22Rv1 (cell line): ENCODE results near the gene PLAAT3.
"Not testable (repeated sequence)": the region's sequence is repeated elsewhere in the genome, so short reads cannot be mapped to it uniquely, and the experiment has no call there.

Experiments
- H3K27ac ChIP-seq: fragments of 450-650 bp; 2 replicates; pipeline ENCODE4 v1.5.1; 2017
- ZFX ChIP-seq: fragments of 450-650 bp; IDR thresholded peaks from 2 replicates; pipeline ENCODE4 v1.6.1; 2017; ENCODE audit warnings: antibody characterized with exemption, borderline replicate concordance
- TF ChIP-seq, protein P1 (sequence below): fragments of 450-650 bp; IDR thresholded peaks from 2 replicates; pipeline ENCODE4 v1.5.1; 2017; ENCODE audit warnings: mild to moderate bottlenecking

Gene PLAAT3

DNA sequence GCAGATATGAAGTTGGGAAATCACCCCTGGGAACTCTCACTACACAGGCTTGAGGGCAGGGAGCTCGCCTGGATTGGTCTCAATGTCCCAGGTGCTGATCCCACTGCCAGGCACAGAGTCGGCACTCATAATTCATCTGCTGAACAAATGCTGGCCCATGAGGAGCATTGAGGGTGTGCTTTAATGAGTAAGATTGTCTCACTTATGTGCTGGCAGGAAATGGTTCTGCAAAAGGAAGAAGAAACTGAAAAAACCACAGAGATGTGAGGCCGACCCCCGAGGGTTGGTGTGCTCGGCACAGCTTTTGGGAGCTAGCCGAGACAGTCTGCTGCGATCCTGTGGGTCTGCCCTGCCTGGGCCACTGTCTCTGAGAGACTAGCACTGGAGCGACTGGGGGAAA lies 60.5 kb downstream of the PLAAT3 start:
- H3K27ac ChIP-seq, result no peak overlapping the region
- TF ChIP-seq ZFX, result no peak
- TF ChIP-seq, protein P1, sequence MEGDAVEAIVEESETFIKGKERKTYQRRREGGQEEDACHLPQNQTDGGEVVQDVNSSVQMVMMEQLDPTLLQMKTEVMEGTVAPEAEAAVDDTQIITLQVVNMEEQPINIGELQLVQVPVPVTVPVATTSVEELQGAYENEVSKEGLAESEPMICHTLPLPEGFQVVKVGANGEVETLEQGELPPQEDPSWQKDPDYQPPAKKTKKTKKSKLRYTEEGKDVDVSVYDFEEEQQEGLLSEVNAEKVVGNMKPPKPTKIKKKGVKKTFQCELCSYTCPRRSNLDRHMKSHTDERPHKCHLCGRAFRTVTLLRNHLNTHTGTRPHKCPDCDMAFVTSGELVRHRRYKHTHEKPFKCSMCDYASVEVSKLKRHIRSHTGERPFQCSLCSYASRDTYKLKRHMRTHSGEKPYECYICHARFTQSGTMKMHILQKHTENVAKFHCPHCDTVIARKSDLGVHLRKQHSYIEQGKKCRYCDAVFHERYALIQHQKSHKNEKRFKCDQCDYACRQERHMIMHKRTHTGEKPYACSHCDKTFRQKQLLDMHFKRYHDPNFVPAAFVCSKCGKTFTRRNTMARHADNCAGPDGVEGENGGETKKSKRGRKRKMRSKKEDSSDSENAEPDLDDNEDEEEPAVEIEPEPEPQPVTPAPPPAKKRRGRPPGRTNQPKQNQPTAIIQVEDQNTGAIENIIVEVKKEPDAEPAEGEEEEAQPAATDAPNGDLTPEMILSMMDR, result no peak

DNA sequence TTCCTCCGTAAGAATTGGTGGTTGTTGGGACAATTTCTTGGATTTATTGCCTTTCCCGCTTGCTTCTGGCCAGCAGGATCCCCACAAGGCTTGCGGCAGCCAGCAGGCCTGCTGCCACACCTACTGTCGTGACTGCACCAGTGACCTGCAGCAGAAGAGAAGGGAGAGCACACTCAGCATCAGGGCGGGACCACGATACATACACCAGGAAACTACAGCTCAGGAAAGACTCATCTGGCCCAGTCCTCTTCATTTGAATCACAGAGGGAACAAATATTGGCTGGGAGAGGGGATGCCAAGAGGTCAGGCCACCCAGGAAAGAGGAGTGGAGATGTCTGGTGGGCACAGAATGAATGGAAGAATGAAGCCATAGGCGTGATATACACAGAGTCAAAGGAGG lies 61.3 kb downstream of the PLAAT3 start:
- TF ChIP-seq, protein P1, result no peak
- TF ChIP-seq ZFX, result no peak
- no peak overlapping the region for H3K27ac ChIP-seq

DNA sequence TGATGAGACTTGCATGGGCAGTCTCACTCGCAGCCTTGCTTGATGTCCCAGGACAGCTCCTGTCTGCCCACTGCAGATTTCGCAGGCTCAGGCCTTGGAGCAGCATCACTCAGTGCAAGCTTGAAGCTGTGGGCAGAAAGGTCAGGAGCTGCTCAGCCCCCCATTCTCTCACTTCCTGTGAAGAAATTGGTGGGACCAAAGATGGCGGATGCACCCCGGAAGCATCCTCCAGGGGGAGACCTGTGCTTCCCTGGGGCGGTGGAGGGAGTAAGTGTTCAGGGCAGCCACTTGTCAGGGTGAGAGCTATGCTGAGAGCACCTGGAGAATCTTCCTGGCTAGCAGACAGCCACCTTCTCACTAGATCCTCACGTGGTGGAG lies 62.4 kb downstream of the PLAAT3 start:
- no peak for TF ChIP-seq ZFX
- TF ChIP-seq, protein P1, result no peak

DNA sequence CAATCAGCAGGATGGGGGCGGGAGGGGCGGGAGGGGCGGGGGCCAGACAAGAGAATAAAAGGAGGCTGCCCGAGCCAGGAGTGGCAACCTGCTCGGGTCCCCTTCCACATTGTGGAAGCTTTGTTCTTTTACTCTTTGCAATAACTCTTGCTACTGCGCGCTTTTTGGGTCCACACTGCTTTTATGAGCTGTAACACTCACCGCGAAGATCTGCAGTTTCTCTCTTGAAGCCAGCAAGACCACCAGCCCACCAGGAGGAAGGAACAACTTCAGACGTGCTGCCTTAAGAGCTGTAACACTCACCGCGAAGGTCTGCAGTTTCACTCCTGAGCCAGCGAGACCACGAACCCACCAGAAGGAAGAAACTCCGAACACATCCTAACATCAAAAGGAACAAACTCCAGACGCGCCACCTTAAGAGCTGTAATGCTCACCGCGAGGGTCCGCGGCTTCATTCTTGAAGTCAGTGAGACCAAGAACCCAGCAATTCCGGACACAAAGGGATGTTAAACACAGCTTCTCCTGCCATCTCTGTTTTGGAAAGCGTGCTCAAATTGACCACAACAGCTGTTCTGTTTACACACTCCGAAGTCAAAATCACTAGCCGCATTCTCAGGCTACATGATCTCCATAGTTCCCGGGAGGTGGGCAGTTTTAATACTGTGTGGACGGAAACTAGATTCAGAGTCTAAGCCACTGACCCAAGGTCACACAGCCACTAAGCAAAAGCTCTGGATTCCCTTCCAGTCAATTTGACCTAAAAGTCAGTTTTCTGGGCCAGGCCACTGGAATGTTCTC lies 62.9 kb downstream of the PLAAT3 start:
- H3K27ac ChIP-seq, result no peak overlapping the region
- TF ChIP-seq ZFX, result no peak
- TF ChIP-seq, protein P1, result no peak

More for the DNA sequence above, 62.4 kb downstream of the PLAAT3 start:
- H3K27ac ChIP-seq, result no peak overlapping the region

DNA sequence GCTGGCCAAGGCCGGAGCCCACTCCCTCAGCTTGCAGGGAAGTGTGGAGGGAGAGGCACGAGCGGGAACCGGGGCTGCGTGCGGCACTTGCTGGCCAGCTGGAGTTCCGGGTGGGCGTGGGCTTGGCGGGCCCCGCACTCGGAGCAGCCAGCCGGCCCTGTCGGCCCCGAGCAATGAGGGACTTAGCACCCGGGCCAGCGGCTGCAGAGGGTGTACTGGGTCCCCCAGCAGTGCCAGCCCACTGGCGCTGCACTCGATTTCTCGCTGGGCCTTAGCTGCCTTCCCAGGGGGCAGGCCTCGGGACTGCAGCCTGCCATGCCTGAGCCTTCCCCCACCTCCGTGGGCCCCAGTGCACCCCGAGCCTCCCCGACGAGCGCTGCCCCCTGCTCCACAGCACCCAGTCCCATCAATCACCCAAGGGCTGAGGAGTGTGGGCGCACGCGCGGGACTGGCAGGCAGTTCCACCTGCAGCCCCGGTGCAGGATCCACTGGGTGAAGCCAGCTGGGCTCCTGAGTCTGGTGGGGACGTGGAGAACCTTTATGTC lies 64.0 kb downstream of the PLAAT3 start:
- H3K27ac ChIP-seq, result not testable (repeated sequence)

DNA sequence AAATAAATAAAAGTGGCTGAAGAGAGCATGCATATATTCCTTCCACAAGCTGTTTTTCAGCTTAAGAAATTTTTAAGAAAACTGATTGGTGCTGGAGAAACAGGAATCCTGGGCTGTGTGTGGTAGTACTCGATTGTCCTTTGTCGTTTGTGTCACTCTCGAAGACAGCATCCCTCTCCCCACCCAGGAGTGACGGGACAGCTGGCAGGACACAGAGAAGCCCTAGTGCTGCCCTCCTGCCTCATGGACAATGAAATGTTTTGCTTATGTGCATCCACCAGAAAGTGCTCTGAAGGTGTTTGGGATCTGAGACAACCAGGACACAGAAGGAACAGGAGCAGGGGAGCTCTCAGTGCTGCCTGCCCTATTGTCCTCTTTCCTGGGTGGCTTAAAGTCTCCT lies 64.8 kb downstream of the PLAAT3 start:
- no peak for TF ChIP-seq ZFX
- TF ChIP-seq, protein P1, result no peak
- H3K27ac ChIP-seq, result no peak overlapping the region

DNA sequence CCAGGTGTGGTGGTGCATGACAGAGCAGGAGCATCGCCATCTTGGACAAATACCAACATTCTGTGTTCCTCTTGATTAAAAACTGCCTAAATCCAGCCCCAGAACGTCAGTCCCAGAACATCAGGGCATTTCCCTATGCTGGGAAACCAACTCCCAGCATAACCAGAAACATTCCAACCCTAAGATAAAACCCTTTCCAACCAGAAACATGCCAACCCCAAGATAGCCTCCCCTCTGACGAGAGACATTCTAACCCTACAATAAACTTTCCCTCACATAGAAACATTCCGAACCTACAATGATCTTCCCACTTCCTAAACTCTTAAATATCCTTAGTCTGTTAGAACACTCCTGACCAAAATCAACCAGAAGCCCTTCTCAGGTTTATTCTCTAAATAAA lies 66.1 kb downstream of the PLAAT3 start:
- no peak overlapping the region for H3K27ac ChIP-seq
- no peak for TF ChIP-seq ZFX
- TF ChIP-seq, protein P1, result no peak
